K562 treated with DMSO at 1 percent for 12 hours (cell line): ENCODE results near the gene BBC3. TPM values are rescaled to one million over a fixed set of nuclear protein-coding genes. Genes with fewer than 3 reads are reported as not detected.

Experiments
- total RNA-seq: library from RNA; unstranded; fragments of 300-600 nt; gene quantifications from 2 replicates; pipeline ENCODE4 v1.2.3, GENCODE V29; 2022; ENCODE audit not compliant: insufficient read depth

The BBC3 gene, protein sequence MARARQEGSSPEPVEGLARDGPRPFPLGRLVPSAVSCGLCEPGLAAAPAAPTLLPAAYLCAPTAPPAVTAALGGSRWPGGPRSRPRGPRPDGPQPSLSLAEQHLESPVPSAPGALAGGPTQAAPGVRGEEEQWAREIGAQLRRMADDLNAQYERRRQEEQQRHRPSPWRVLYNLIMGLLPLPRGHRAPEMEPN
- 40.8 and 44.7 TPM in 2 replicates for total RNA-seq

DNA sequence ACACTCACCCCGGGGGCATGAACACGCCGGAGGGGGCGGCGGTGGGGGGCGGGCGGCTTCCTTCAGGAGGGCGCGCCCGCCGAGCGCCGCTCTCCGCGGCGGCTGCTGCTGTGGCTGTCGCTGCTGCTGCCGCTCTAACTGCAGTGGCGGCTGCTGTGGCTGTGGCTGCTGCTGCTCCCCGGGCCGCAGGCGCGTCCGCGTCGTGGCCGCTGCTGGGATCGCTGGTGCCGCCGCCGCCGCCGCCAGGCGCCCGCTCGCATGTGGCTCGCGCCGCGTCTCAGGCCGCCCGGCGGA is at the start of gene BBC3:
Gene BBC3 (minus strand): TSS at position 279 of the 294 bp plus-strand sequence. CDS start 2,768 bp downstream, outside the sequence.

DNA sequence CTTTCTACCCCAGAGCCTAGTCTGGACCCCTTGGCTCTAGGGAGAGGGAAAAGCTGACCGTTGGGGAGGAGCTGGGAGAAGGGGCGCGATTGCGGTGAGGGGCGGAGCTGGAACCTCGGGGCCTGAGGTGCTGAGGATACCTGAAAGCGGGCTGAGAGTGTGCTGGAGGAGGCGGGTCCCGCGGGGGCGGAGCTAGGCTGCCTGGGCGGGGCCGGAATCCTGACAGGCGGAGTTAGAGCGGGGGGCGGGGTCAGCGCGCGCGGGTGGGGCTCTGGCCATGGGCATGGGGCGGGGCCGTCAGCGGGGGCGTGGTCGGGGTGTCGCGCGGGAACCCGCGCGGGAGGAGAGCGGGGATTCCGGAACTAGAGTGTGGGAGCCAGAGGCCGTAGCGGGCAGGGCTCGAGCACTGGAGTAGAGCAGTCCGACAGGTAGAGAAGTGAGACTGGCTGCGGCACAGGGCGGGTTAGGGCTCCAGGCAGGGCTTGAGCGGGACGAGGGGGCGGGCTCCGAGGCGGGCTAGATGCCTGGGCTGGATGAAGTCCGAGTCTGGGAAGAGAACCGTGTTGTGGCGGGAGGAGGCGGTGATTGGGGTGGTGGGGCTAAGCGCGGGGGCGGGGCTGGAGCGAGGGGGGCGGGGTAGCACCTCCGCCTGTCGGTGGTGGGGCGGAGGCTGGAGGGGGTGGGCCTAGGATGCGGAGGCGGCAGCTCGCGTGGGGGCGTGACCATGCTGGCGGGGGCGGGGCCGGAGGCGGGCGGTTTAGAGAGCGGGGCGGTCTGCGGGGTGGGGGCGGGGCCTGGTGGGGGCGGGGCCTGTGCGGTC is 43.3 kb upstream of the BBC3 start, which contains the start of gene INAFM1:
Gene INAFM1 (plus strand): TSS at position 815 of the 820 bp plus-strand sequence. CDS start 35 bp downstream, outside the sequence.

DNA sequence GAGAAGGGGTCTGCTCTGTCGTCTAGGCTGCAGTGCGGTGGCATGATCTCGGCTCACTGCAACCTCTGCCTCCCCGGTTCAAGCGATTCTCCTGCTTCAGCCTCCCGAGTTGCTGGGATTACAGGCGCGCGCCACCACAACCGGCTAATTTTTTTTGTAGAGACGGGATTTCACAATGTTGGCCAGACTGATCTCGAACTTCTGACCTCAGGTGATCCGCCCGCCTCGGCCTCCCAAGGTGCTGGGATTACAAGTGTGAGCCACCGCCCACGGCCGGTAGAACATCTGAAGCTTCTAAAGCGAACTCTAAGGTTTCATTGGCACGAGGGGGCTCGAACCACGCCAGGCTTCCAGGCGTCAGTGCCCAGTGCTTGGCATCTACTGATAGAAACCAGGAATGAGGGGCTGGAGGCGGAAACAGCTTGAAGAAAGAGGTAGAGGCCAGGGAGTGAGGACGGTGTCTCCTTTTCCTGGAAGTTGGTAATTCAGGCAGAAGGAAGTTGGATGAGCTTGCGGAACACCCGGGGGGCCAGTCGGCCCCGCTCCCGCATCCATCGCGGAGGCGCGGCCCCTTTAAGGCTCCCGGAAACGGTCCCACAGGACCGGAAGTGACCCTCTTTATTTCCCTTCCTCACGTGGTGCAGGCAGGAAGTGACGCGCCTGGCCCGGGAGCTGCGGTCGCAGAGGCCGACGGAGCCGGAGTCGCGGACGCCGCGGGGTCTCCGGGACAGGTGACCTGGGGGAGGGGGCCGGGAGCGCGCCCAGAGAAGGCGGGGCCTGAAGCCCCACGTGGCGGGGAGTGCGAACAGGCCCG is 25.1 kb upstream of the BBC3 start, which contains the start of gene CCDC9:
Gene CCDC9 (plus strand): TSS at position 647 of the 814 bp plus-strand sequence. CDS start 1,876 bp downstream, outside the sequence.

Other genes with a start within 250 kb of the BBC3 start
- gene NPAS1, start 211.4 kb downstream of the BBC3 start, total RNA-seq: 15.2 and 16.1 TPM in 2 replicates
- 64.2 and 130 TPM in 2 replicates for gene TMEM160, start 182.6 kb downstream of the BBC3 start, total RNA-seq
- 4.5 and 12.8 TPM in 2 replicates for gene ZC3H4, start 117.4 kb downstream of the BBC3 start, total RNA-seq
- 225 and 266 TPM in 2 replicates for gene SAE1, start 100.4 kb downstream of the BBC3 start, total RNA-seq
- gene CCDC9, start 25.3 kb upstream of the BBC3 start, total RNA-seq: 16.5 and 20.8 TPM in 2 replicates
- gene INAFM1, start 43.7 kb upstream of the BBC3 start, total RNA-seq: 24.7 and 36.8 TPM in 2 replicates
- 0.83 and 0.90 TPM in 2 replicates for gene C5AR1, start 78.7 kb upstream of the BBC3 start, total RNA-seq
- 0.17 TPM in 1 of 2 replicates, not detected in the other for gene C5AR2, start 101.0 kb upstream of the BBC3 start, total RNA-seq
- gene DHX34, start 118.1 kb upstream of the BBC3 start, total RNA-seq: 10.3 and 16.7 TPM in 2 replicates
- 4.2 and 5.2 TPM in 2 replicates for gene MEIS3, start 188.3 kb upstream of the BBC3 start, total RNA-seq
- gene SLC8A2, start 240.7 kb upstream of the BBC3 start, total RNA-seq: 0.42 and 0.56 TPM in 2 replicates